Adrenal gland (tissue), 12 donors: ENCODE data around the gene ARHGAP4. TPM values are rescaled to one million over a fixed set of nuclear protein-coding genes. Genes with fewer than 3 reads are reported as not detected.

Experiments used
- DNase-seq, 7 donors: peaks; one replicate each; pipeline ENCODE4 v3.0.0-alpha.2; 2019 to 2020
- H3K27ac ChIP-seq, 5 donors: fragments of 200-600 bp; sonication (generic) in 4 of 5; 1 replicate in 3 of 5; 2 replicates in 2 of 5; pipeline versions ENCODE4 v1.5.1 to v1.8.0; 2016 to 2020; ENCODE audit warnings: mild to moderate bottlenecking in 1 of 5
- H3K27me3 ChIP-seq: fragments of 200-600 bp; 2 replicates; pipeline ENCODE4 v1.8.0; 2021
- H3K36me3 ChIP-seq, 2 donors: fragments of 200-600 bp; replicated peaks in 1 of 2; 1 replicate in 1 of 2; 2 replicates in 1 of 2; pipeline versions ENCODE4 v1.5.1 to v1.8.0; 2018 to 2022
- H3K4me1 ChIP-seq, 2 donors: fragments of 200-600 bp; replicated peaks in 1 of 2; 1 replicate in 1 of 2; 2 replicates in 1 of 2; pipeline versions ENCODE4 v1.5.1 to v1.8.0; 2018 to 2021
- H3K4me3 ChIP-seq, 4 donors: fragments of 200-600 bp; sonication (generic) in 3 of 4; one replicate each; pipeline ENCODE4 v1.5.1; 2016 to 2018
- H3K9me3 ChIP-seq, 3 donors: fragments of 200-600 bp; sonication (generic) in 1 of 3; replicated peaks in 1 of 3; 1 replicate in 2 of 3; 2 replicates in 1 of 3; pipeline versions ENCODE4 v1.5.1 to v1.8.0; 2016 to 2021
- CTCF ChIP-seq, 6 experiments: fragments of 450-650 bp in 4 of 6; fragments of 200-600 bp in 2 of 6; sonication (generic) in 1 of 6; IDR thresholded peaks; 1 replicate in 5 of 6; 2 replicates in 1 of 6; pipeline versions ENCODE4 v1.5.1 to v1.8.0; 2016 to 2021; ENCODE audit warnings: antibody characterized with exemption in 6 of 6, mild to moderate bottlenecking in 2 of 6, moderate library complexity in 1 of 6
- POLR2A ChIP-seq, 2 donors: fragments of 450-650 bp; IDR thresholded peaks; one replicate each; pipeline ENCODE4 v1.6.1; 2017; ENCODE audit warnings: antibody characterized with exemption in 2 of 2, mild to moderate bottlenecking in 2 of 2, moderate library complexity in 1 of 2
- WGBS, 4 donors: extraction: QIAGEN DNeasy Blood & Tissue Kit in 2 of 4; methylation state at CpG; one replicate each; pipeline versions ENCODE4 v1.1.5 to v1.1.7; 2013 to 2017; 5-methylcytosine and 5-hydroxymethylcytosine counted together
- intact Hi-C, 2 donors: fragments of 100-400 bp; cut with DNase I; formaldehyde crosslinking; loops; one replicate each; pipeline versions ENCODE4 v1.14.1 to v1.15.0; 2022 to 2023
- polyA plus RNA-seq, 3 donors: library from polyadenylated mRNA; stranded (reverse); fragments of 200-250 nt in 2 of 3; fragments of 350-450 nt in 1 of 3; fragmentation: Illumina TruSeq in 1 of 3; extraction: RNeasy Lipid Tissue Mini Kit (QIAGEN cat#74804) in 1 of 3; gene quantifications; one replicate each; pipeline ENCODE4 v1.2.3, GENCODE V29; 2013 to 2014
- total RNA-seq, 9 donors: library from RNA; depleted of rRNA in 4 of 9; stranded (reverse); fragments of >200 nt in 4 of 9; fragments of 120-200 nt in 1 of 9; fragmentation: NEBNext Ultra II Directional in 1 of 9; extraction: Animal tissue kit (Norgen Biotek cat#: 25700) in 1 of 9; gene quantifications; one replicate each; pipeline versions ENCODE4 v1.1.0 to v1.2.4, GENCODE V29; 2013 to 2023
- donor health status: healthy with polysubstance abuse.
- donor health status: Bipolar disorder and iron deficiency.
- donor health status: DM: yes; HTN: yes; CAD: no.
- donor health status: DM: no; HTN: no; CAD: no.
- donor health status: DM: no; HTN: no; CAD: no.
- donor health status: DM: yes; HTN: yes; CAD: no.

Gene ARHGAP4
- total and polyA plus RNA-seq, 12 donors = 1.5 to 316 (median 46.0) TPM

GRCh38 chrX:153971124-153971449 lies 45.0 kb upstream of the ARHGAP4 start:
- peak overlapping the region; percentile 73 to 86 (median 80) for H3K4me3 ChIP-seq
- WGBS, 4 donors = 2 to 9% (median 4%) methylated on average over 6 to 34 of the region's 34 CpGs; no CpG with 5 or more reads in 1 of the 4 donors
- peaks cover 24 to 53% of the 10 kb centered on the region in 2 donors for H3K4me1 ChIP-seq
- H3K27me3 ChIP-seq = no peaks in the 10 kb centered on the region
- TF ChIP-seq CTCF (IDR thresholded peaks at IDR 0.05) (no peak), POLR2A (IDR thresholded peaks at IDR 0.05) (peak in 1 of 2 donors; percentile 74)
- no peaks in the 10 kb centered on the region for H3K36me3 ChIP-seq
- H3K27ac ChIP-seq = peak overlapping the region; percentile 93 to 99 (median 98)
- peak; percentile 86 to 96 (median 93) for DNase-seq
- intact Hi-C loops = no loop called here
- no peaks in the 10 kb centered on the region for H3K9me3 ChIP-seq

- H3K9me3 ChIP-seq = no peaks in the 10 kb centered on the region
- WGBS, 4 donors = 0 to 17% (median 5%) methylated on average over 36 to 47 of the region's 49 CpGs; no CpG with 5 or more reads in 1 of the 4 donors
- H3K4me1 ChIP-seq = peaks cover 24 to 59% of the 10 kb centered on the region in 2 donors
- peak in 1 of 2 donors; percentile 50 for TF ChIP-seq POLR2A (IDR thresholded peaks at IDR 0.05)
- no peak for TF ChIP-seq CTCF (IDR thresholded peaks at IDR 0.05)
- H3K4me3 ChIP-seq = peak overlapping the region; percentile 73 to 86 (median 80)
- H3K36me3 ChIP-seq = no peaks in the 10 kb centered on the region
- DNase-seq = peak; percentile 65 to 82 (median 71)
- H3K27me3 ChIP-seq = no peaks in the 10 kb centered on the region
- peak overlapping the region; percentile 93 to 99 (median 98) for H3K27ac ChIP-seq
- intact Hi-C loops = no loop called here
These were observed 44.5 kb upstream of the ARHGAP4 start for GRCh38 chrX:153970357-153971123.

- Histone ChIP-seq H3K4me1 (peaks cover 24 to 59% of the 10 kb centered on the region in 2 donors), H3K9me3 (no peaks in the 10 kb centered on the region), H3K27ac (peak overlapping the region; percentile 41 to 99 (median 98)), H3K4me3 (peak overlapping the region in 2 of 4 donors; percentile 73 to 81), H3K27me3 (no peaks in the 10 kb centered on the region), H3K36me3 (no peaks in the 10 kb centered on the region)
- DNase-seq = peak in 4 of 7 donors; percentile 52 to 62 (median 56)
- peak in 1 of 2 donors; percentile 9 for TF ChIP-seq POLR2A (IDR thresholded peaks at IDR 0.05)
- TF ChIP-seq CTCF (IDR thresholded peaks at IDR 0.05) = no peak
- intact Hi-C loops = no loop called here
- WGBS, 4 donors = 1 to 23% (median 15%) methylated on average over 17 to 26 of the region's 26 CpGs; no CpG with 5 or more reads in 1 of the 4 donors
These were observed 43.9 kb upstream of the ARHGAP4 start for GRCh38 chrX:153969904-153970356.

- H3K4me3 ChIP-seq = peak overlapping the region in 2 of 4 donors; percentile 73 to 81
- H3K9me3 ChIP-seq = no peaks in the 10 kb centered on the region
- DNase-seq = peak in 1 of 7 donors; percentile 38
- TF ChIP-seq CTCF (IDR thresholded peaks at IDR 0.05) (no peak), POLR2A (IDR thresholded peaks at IDR 0.05) (no peak)
- H3K36me3 ChIP-seq = no peaks in the 10 kb centered on the region
- H3K4me1 ChIP-seq = peaks cover 24 to 54% of the 10 kb centered on the region in 2 donors
- no peaks in the 10 kb centered on the region for H3K27me3 ChIP-seq
- intact Hi-C loops = no loop called here
- WGBS, 4 donors = 8 to 46% (median 25%) methylated on average over 10 to 25 of the region's 25 CpGs
- peak overlapping the region; percentile 41 to 99 (median 98) for H3K27ac ChIP-seq
These were observed 43.2 kb upstream of the ARHGAP4 start for GRCh38 chrX:153969125-153969903.
